Measurements from ENCODE around the gene RAB10. TPM values are rescaled to one million over a fixed set of nuclear protein-coding genes. Genes with fewer than 3 reads are reported as not detected.

Gene RAB10
- total and polyA plus RNA-seq, 2 of the 13 experiments (the other 11 are each of a cell fraction or from before 2014, with no cell fraction given) = 48.2 to 120 TPM

- intact Hi-C loops (cut with micrococcal nuclease; ENCODE audit: unreplicated experiment) = loop anchor here (2.0 kb wide), 1 partner anchor 64 kb away; no protein-coding TSS in a partner anchor
- CTCF ChIA-PET (ENCODE audit: low intra/inter-chr PET ratio, low total read pairs) = no interaction called here
- H3K4me3 ChIP-seq (replicated peaks in 1 of 3; ENCODE audit: insufficient read depth in 1 of 3, low read depth in 2 of 3, low read length in 3 of 3) = no peak overlapping the region
- TF ChIP-seq DNMT1 (CRISPR knock-in tag; IDR thresholded peaks at IDR 0.05) (no peak), HMGXB4 (CRISPR knock-in tag; IDR thresholded peaks at IDR 0.05; ENCODE audit: borderline replicate concordance in 1 of 2, low read depth in 1 of 2) (no peak), USF2 (IDR thresholded peaks at IDR 0.05; ENCODE audit: low read depth, low read length) (peak; percentile 31), USF2 (CRISPR knock-in tag; IDR thresholded peaks at IDR 0.05; ENCODE audit: borderline replicate concordance) (peak; percentile 45; the same call in 1 of the 2 replicates), GLMP (CRISPR knock-in tag; IDR thresholded peaks at IDR 0.05; ENCODE audit: borderline replicate concordance) (no peak), MAFF (IDR thresholded peaks at IDR 0.05; ENCODE audit: low read depth, low read length) (peak; percentile 88), FOXO4 (CRISPR knock-in tag; conservative IDR thresholded peaks at IDR 0.05) (no peak), ZNF431 (CRISPR knock-in tag; IDR thresholded peaks at IDR 0.05; ENCODE audit: borderline replicate concordance, low read depth) (no peak), PAXIP1 (CRISPR knock-in tag; conservative IDR thresholded peaks at IDR 0.05) (no peak)
Measured at GRCh38 chr2:26018184-26019055, 15.5 kb upstream of the RAB10 start.

More at GRCh38 chr2:26018184-26019055, 15.5 kb upstream of the RAB10 start:
- no peak overlapping the region for H3K27ac ChIP-seq (ENCODE audit: extremely low read length, insufficient read depth, low read length)
- peaks cover 2 to 16% of the 10 kb centered on the region in 2 experiments; a peak in 2 of 5 replicates for H3K27me3 ChIP-seq (ENCODE audit: control insufficient read depth in 1 of 2, insufficient read depth in 2 of 2, low read length in 2 of 2)
- in situ Hi-C loops (cut with HindIII; ENCODE audit: extremely low pct_ligation_motif_present, low pct_unique_long_range_greater_than_20kb) = no loop called here
- 2% methylated on average over 3 of the region's 3 CpGs for WGBS (ENCODE audit: low lambda C conversion rate)
- no TSS peak for BruUV-seq (replicated peaks)
- FAIRE-seq (peak; percentile 49), ATAC-seq (peak; percentile 94), DNase-seq (ENCODE audit: low spot score) (peak; percentile 48)
- H3K4me1 ChIP-seq (ENCODE audit: insufficient read depth, low read length) = peaks cover 33% of the 10 kb centered on the region
- POLR2A ChIA-PET = interaction anchor here (1.1 to 2.7 kb wide), 2 partner anchors 15 to 23 kb away, joined by 3 to 23 read pairs; partner anchors contain the start of gene RAB10
- H4K20me1 ChIP-seq (ENCODE audit: insufficient read depth, low read length) = no peaks in the 10 kb centered on the region
- no peak overlapping the region for H2AFZ ChIP-seq (ENCODE audit: low read length)
- no peaks in the 10 kb centered on the region for H3K9me3 ChIP-seq (ENCODE audit: low read length)
- H3K4me2 ChIP-seq (ENCODE audit: low read depth, low read length) = peak overlapping the region; percentile 21
- H3K79me2 ChIP-seq (ENCODE audit: insufficient read depth, low read length) = no peaks in the 10 kb centered on the region
- H3K36me3 ChIP-seq (replicated peaks in 1 of 2; ENCODE audit: control insufficient read depth in 1 of 2, insufficient read depth in 2 of 2, low read length in 2 of 2) = no peaks in the 10 kb centered on the region
- no peak overlapping the region for H3K9ac ChIP-seq (ENCODE audit: insufficient read depth, low read depth, low read length)

Data from HepG2 (cell line).